Brain microvascular endothelial cell (primary cell): ENCODE data around the gene IL17RE.

Source experiments
- DNase-seq: peaks from one replicate; pipeline ENCODE4 v3.0.0-alpha.2; 2020
- H3K27ac ChIP-seq: fragments of 250-450 bp; sonication (Bioruptor Pico); 2 replicates; pipeline ENCODE4 v1.5.1; 2020; ENCODE audit warnings: mild to moderate bottlenecking, moderate library complexity
- H3K27me3 ChIP-seq: fragments of 250-450 bp; sonication (Bioruptor Pico); replicated peaks from 2 replicates; pipeline ENCODE4 v1.5.1; 2020; ENCODE audit warnings: mild to moderate bottlenecking
- H3K36me3 ChIP-seq: fragments of 250-450 bp; sonication (Bioruptor Pico); replicated peaks from 2 replicates; pipeline ENCODE4 v1.5.1; 2020; ENCODE audit warnings: mild to moderate bottlenecking
- H3K4me3 ChIP-seq: 2 replicates; pipeline ENCODE4 v1.5.1; 2011; ENCODE audit warnings: low read depth, mild to moderate bottlenecking, control low read depth, low read length, moderate library complexity
- in situ Hi-C: cut with HindIII; loops from 2 replicates; pipeline ENCODE4 v1.10.0; 2017; ENCODE audit warnings: low sequenced_read_pairs, low pct_ligation_motif_present
- TF ChIP-seq, protein P1 (sequence below): IDR thresholded peaks from 2 replicates; pipeline ENCODE4 v1.5.1; 2011; ENCODE audit warnings: low read depth, mild to moderate bottlenecking, moderate library complexity, low read length, control low read depth, inconsistent platforms; ENCODE audit errors: missing control alignments

The IL17RE gene

DNA sequence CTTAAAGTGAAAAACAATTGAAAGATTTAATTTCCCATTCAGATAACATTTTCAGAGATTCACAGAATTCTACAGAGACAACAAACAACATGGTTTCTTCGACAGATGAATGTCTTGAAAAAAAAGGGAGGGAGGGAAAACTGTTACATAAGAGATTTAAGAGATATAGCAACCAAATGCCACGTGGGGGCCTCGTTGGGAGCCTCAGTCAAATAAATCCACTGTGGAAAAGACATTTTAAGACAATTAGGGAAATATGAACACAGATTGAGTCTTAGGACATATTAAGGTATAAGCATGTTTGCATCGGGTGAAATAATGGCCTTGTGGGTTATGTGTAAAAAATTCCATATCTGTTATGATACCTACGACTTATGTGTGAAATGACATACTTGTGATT, 54.6 kb downstream of the IL17RE start:
- in situ Hi-C loops: no loop called here
- TF ChIP-seq, protein P1, sequence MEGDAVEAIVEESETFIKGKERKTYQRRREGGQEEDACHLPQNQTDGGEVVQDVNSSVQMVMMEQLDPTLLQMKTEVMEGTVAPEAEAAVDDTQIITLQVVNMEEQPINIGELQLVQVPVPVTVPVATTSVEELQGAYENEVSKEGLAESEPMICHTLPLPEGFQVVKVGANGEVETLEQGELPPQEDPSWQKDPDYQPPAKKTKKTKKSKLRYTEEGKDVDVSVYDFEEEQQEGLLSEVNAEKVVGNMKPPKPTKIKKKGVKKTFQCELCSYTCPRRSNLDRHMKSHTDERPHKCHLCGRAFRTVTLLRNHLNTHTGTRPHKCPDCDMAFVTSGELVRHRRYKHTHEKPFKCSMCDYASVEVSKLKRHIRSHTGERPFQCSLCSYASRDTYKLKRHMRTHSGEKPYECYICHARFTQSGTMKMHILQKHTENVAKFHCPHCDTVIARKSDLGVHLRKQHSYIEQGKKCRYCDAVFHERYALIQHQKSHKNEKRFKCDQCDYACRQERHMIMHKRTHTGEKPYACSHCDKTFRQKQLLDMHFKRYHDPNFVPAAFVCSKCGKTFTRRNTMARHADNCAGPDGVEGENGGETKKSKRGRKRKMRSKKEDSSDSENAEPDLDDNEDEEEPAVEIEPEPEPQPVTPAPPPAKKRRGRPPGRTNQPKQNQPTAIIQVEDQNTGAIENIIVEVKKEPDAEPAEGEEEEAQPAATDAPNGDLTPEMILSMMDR: peak; percentile 33
- Histone ChIP-seq H3K36me3 (no peaks in the 10 kb centered on the region), H3K4me3 (no peak overlapping the region), H3K27ac (no peak overlapping the region), H3K27me3 (no peaks in the 10 kb centered on the region)
- no peak for DNase-seq

GRCh38 chr3:9965200-9965875, 62.7 kb downstream of the IL17RE start:
- H3K4me3 ChIP-seq: no peak overlapping the region
- H3K27me3 ChIP-seq: no peaks in the 10 kb centered on the region
- H3K36me3 ChIP-seq: peaks cover 26% of the 10 kb centered on the region
- TF ChIP-seq, protein P1: no peak
- DNase-seq: no peak
- in situ Hi-C loops: no loop called here
- no peak overlapping the region for H3K27ac ChIP-seq
